ENCODE results near the gene DPAGT1.
"Not testable (repeated sequence)": the region's sequence is repeated elsewhere in the genome, so short reads cannot be mapped to it uniquely, and the experiment has no call there.

Gene DPAGT1

GRCh38 chr11:119077839-119078238 is 23.8 kb downstream of the DPAGT1 start:
- no peak for ATAC-seq (replicated peaks)
- Mint-ChIP-seq H3K27me3 (no peaks in the 10 kb centered on the region), H3K27ac (no peak overlapping the region), H3K36me3 (peaks cover 39 to 54% of the 10 kb centered on the region in 2 donors), H3K9me3 (no peaks in the 10 kb centered on the region), H3K4me3 (no peak overlapping the region), H3K4me1 (no peaks in the 10 kb centered on the region)
- DNase-seq, result no peak

GRCh38 chr11:119067371-119068222 is 34.1 kb downstream of the DPAGT1 start, which contains the start of gene VPS11:
Gene VPS11 (plus strand): TSS chr11:119067818. CDS start chr11:119067824, 6 bp downstream.
- Mint-ChIP-seq H3K36me3 (peaks cover 15 to 22% of the 10 kb centered on the region in 2 donors), H3K9me3 (no peaks in the 10 kb centered on the region), H3K4me1 (peaks cover 10 to 36% of the 10 kb centered on the region in 2 donors), H3K4me3 (peak within 1 kb of the TSS; percentile 93 to 94), H3K27me3 (no peaks in the 10 kb centered on the region), H3K27ac (peak within 1 kb of the TSS; percentile 98)
- DNase-seq, result peak; percentile 93
- peak; percentile 98 for ATAC-seq (replicated peaks)

GRCh38 chr11:119065369-119065768 is 36.3 kb downstream of the DPAGT1 start:
- Mint-ChIP-seq H3K27me3 (no peaks in the 10 kb centered on the region), H3K4me1 (peaks cover 10 to 36% of the 10 kb centered on the region in 2 donors), H3K27ac (peak overlapping the region; percentile 25), H3K4me3 (no peak overlapping the region), H3K9me3 (no peaks in the 10 kb centered on the region), H3K36me3 (peaks cover 14 to 16% of the 10 kb centered on the region in 2 donors)
- no peak for ATAC-seq (replicated peaks)
- no peak for DNase-seq

DNA sequence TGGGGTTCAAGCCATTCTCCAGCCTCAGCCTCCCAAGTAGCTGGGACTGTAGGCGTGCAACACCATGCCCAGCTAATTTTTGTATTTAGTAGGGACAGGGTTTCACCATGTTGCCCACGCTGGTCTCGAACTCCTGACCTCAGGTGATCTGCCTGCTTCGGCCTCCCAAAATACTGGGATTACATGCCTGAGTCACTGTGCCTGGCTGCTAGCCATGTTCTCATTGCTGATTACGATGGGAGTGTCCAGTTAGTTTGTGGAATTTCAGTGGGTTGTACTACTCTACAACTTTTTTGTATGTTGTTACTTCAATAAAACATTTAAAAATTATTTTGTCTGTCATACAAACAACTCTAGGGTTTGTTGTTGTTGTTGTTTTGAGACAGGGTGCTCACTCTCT is 38.9 kb downstream of the DPAGT1 start:
- ATAC-seq (replicated peaks) (no peak), DNase-seq (no peak)
- Mint-ChIP-seq H3K27ac (no peak overlapping the region), H3K36me3 (peaks cover 8 to 12% of the 10 kb centered on the region in 2 donors), H3K27me3 (no peaks in the 10 kb centered on the region), H3K9me3 (no peaks in the 10 kb centered on the region), H3K4me3 (no peak overlapping the region), H3K4me1 (peaks cover 14 to 34% of the 10 kb centered on the region in 2 donors)

- peaks cover 12 to 27% of the 10 kb centered on the region in 2 donors for H3K4me1 Mint-ChIP-seq
- H3K27ac Mint-ChIP-seq, result no peak overlapping the region
- DNase-seq, result no peak
- H3K36me3 Mint-ChIP-seq, result peaks cover 8 to 15% of the 10 kb centered on the region in 2 donors
- no peaks in the 10 kb centered on the region for H3K9me3 Mint-ChIP-seq
- H3K27me3 Mint-ChIP-seq, result no peaks in the 10 kb centered on the region
- H3K4me3 Mint-ChIP-seq, result no peak overlapping the region
- no peak for ATAC-seq (replicated peaks)
Observed at GRCh38 chr11:119061256-119061655, 40.4 kb downstream of the DPAGT1 start.

- not testable (repeated sequence) for ATAC-seq (replicated peaks); H3K9me3 Mint-ChIP-seq; DNase-seq; H3K27me3 Mint-ChIP-seq; H3K27ac Mint-ChIP-seq; H3K4me3 Mint-ChIP-seq
- Mint-ChIP-seq H3K36me3 (peaks cover 20 to 34% of the 10 kb centered on the region in 2 donors), H3K4me1 (peaks cover 21 to 36% of the 10 kb centered on the region in 2 donors)
Observed at GRCh38 chr11:119059128-119059527, 42.5 kb downstream of the DPAGT1 start.

GRCh38 chr11:119057000-119057769 is 44.5 kb downstream of the DPAGT1 start, which contains the start of gene HYOU1:
Gene HYOU1 (minus strand): TSS chr11:119057205. CDS start chr11:119056160, 1,045 bp downstream.
- ATAC-seq (replicated peaks) (peak; percentile 92 to 95), DNase-seq (peak; percentile 95)
- Mint-ChIP-seq H3K27me3 (no peaks in the 10 kb centered on the region), H3K4me3 (peak within 1 kb of the TSS; percentile 91 to 92), H3K36me3 (peaks cover 31 to 48% of the 10 kb centered on the region in 2 donors), H3K9me3 (no peaks in the 10 kb centered on the region), H3K4me1 (peaks cover 36 to 55% of the 10 kb centered on the region in 2 donors), H3K27ac (peak within 1 kb of the TSS; percentile 96)

- Mint-ChIP-seq H3K9me3 (no peaks in the 10 kb centered on the region), H3K36me3 (peaks cover 38 to 55% of the 10 kb centered on the region in 2 donors), H3K4me3 (peak overlapping the region; percentile 91 to 92), H3K4me1 (peaks cover 40 to 62% of the 10 kb centered on the region in 2 donors), H3K27me3 (no peaks in the 10 kb centered on the region), H3K27ac (peak overlapping the region; percentile 96)
- peak; percentile 17 for DNase-seq
- ATAC-seq (replicated peaks), result peak; percentile 7 to 10
Observed at GRCh38 chr11:119056421-119056999, 45.1 kb downstream of the DPAGT1 start.

DNA sequence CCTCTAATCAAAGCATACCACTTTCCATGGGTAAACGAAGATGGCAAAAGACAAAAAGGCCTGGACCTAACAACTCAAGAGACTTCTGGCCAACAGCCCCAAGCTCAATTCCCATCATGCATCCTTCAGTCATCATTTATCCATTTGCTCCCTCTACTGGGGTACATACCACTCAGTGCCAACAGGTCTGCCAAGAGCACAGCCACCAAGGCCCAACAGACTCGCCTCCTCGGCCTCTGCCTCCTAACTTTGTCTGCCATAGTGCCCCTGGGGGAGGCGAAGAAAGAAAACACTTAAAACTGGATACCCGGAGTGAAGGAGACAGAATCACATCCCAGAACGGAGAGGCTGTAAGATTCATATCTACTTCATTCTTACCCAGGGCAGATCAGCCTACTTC is 45.8 kb downstream of the DPAGT1 start:
- no peaks in the 10 kb centered on the region for H3K27me3 Mint-ChIP-seq
- H3K27ac Mint-ChIP-seq, result peak overlapping the region; percentile 96
- ATAC-seq (replicated peaks), result no peak
- H3K4me3 Mint-ChIP-seq, result peak overlapping the region; percentile 91 to 92
- H3K4me1 Mint-ChIP-seq, result peaks cover 46 to 68% of the 10 kb centered on the region in 2 donors
- H3K9me3 Mint-ChIP-seq, result no peaks in the 10 kb centered on the region
- DNase-seq, result no peak
- peaks cover 44 to 61% of the 10 kb centered on the region in 2 donors for H3K36me3 Mint-ChIP-seq

GRCh38 chr11:119054418-119054817 is 47.2 kb downstream of the DPAGT1 start:
- Mint-ChIP-seq H3K9me3 (no peaks in the 10 kb centered on the region), H3K4me3 (no peak overlapping the region), H3K36me3 (peaks cover 48 to 64% of the 10 kb centered on the region in 2 donors), H3K27ac (no peak overlapping the region), H3K27me3 (no peaks in the 10 kb centered on the region), H3K4me1 (peaks cover 49 to 69% of the 10 kb centered on the region in 2 donors)
- ATAC-seq (replicated peaks), result no peak
- no peak for DNase-seq

DNA sequence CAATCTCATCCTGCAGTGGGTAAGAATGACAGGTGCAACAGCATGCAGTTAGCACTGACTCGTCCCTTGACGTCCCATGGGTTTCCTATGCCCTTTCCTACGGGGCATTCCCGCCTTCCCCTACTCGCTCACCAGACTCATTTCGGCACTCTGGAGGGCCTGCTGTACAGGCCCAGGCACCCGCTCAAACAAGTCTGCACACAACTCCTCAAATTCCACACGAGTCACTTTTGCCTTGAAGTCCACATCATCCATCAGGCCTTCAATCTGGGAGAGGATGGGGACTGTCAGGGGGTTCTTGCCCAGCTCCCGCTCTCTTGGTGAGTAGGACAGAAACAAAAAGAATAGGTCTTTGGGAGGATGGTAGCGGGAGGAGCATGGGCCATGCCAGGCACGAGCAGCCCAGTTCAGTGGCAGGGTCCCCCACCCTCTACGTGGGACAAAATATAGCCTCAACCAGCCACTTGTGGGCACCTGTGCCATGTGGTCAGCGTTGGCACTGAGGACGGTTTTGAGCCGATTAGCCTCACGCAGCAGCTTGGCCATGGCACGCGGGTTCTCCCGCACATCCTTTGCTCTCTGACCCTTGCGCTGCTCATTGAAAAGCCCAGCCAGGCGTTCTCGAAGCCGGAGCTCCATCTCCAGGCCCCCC is 49.4 kb downstream of the DPAGT1 start:
- Mint-ChIP-seq H3K27me3 (no peaks in the 10 kb centered on the region), H3K4me3 (peak overlapping the region; percentile 31 to 36), H3K9me3 (no peaks in the 10 kb centered on the region), H3K27ac (peak overlapping the region; percentile 93), H3K36me3 (peaks cover 64 to 82% of the 10 kb centered on the region in 2 donors), H3K4me1 (peaks cover 45 to 56% of the 10 kb centered on the region in 2 donors)
- DNase-seq, result no peak
- no peak for ATAC-seq (replicated peaks)

DNA sequence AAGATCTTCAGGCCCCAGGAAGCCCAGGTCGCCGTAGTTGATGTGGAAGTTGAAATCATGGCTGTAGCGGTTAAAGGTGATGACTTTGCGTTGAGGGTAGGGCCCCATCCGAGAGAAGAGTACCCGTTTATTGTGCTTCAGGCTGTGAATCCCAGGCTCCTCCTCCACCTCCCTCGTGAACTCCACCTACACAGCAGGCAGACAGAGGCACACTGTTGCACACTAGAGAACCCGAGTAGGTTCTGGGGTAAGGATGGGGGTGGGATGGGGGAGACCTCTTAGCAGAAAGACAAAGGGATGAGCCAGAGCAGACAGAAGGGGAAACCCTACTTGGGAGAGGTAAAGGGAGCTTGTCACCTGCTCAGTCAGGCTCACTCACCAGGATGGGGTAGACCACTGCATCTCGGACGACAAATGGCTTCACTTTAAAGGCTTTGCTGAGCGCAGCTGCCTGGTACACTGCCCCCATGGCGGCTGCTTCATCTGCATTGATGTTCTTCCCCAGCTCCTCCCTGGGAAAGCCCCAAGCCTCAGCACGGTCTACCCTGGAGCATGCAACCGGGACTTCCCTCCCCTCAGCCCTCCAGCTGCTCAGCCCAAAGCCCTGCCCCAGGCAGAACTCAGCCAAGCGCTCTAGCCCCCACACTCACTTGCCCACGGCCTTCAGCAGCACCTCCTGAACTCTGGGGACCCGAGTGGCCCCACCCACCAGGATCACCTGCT is 50.1 kb downstream of the DPAGT1 start:
- no peaks in the 10 kb centered on the region for H3K9me3 Mint-ChIP-seq
- peak; percentile 71 for DNase-seq
- no peaks in the 10 kb centered on the region for H3K27me3 Mint-ChIP-seq
- H3K4me3 Mint-ChIP-seq, result peak overlapping the region; percentile 31 to 36
- H3K36me3 Mint-ChIP-seq, result peaks cover 71 to 86% of the 10 kb centered on the region in 2 donors
- peak overlapping the region; percentile 92 for H3K27ac Mint-ChIP-seq
- ATAC-seq (replicated peaks), result peak; percentile 85 to 88
- H3K4me1 Mint-ChIP-seq, result peaks cover 45 to 55% of the 10 kb centered on the region in 2 donors

GRCh38 chr11:119049081-119049480 is 52.6 kb downstream of the DPAGT1 start:
- Mint-ChIP-seq H3K4me3 (no peak overlapping the region), H3K27me3 (no peaks in the 10 kb centered on the region), H3K9me3 (no peaks in the 10 kb centered on the region), H3K36me3 (peaks cover 75 to 86% of the 10 kb centered on the region in 2 donors), H3K4me1 (peaks cover 30 to 33% of the 10 kb centered on the region in 2 donors), H3K27ac (peak overlapping the region; percentile 33)
- DNase-seq (no peak), ATAC-seq (replicated peaks) (no peak)
